Stimulated activated CD8-positive, alpha-beta memory T cell treated with anti-CD3 and anti-CD28 coated beads, Interleukin-7, amount 100 ng/mL, for 48 hours (primary cell): ENCODE results near the gene SEZ6L2.
"Not testable (repeated sequence)": the region's sequence is repeated elsewhere in the genome, so short reads cannot be mapped to it uniquely, and the experiment has no call there.

Source experiments
- DNase-seq, 2 donors: peaks; one replicate each; pipeline ENCODE4 v3.0.0-alpha.2; 2020; ENCODE audit warnings: low read depth in 1 of 2; ENCODE audit errors: extremely low read depth in 1 of 2

Gene SEZ6L2

GRCh38 chr16:29899516-29900101, at the start of gene SEZ6L2:
TSS of gene SEZ6L2 (minus strand) at chr16:29899550. CDS start at chr16:29899019, 531 bp downstream.
- DNase-seq = peak in 1 of 2 donors; percentile 25

- DNase-seq = no peak
These were observed 48.5 kb upstream of the SEZ6L2 start for GRCh38 chr16:29947897-29948296.

GRCh38 chr16:29943846-29944799, 44.8 kb upstream of the SEZ6L2 start:
- DNase-seq = no peak

- no peak for DNase-seq
These were observed 41.3 kb upstream of the SEZ6L2 start for GRCh38 chr16:29940656-29941055.

GRCh38 chr16:29931750-29932149, 32.4 kb upstream of the SEZ6L2 start:
- DNase-seq = not testable (repeated sequence)

GRCh38 chr16:29927070-29927905, 27.9 kb upstream of the SEZ6L2 start:
- no peak for DNase-seq

- DNase-seq = no peak
These were observed 27.3 kb upstream of the SEZ6L2 start for GRCh38 chr16:29926711-29927052.

- peak; percentile 72 to 92 for DNase-seq
These were observed 26.7 kb upstream of the SEZ6L2 start, which contains the start of gene KCTD13 for GRCh38 chr16:29925781-29926710. TSS of gene KCTD13 (minus strand) at chr16:29926226. CDS start at chr16:29926033, 193 bp downstream.

- DNase-seq = no peak
These were observed 25.9 kb upstream of the SEZ6L2 start for GRCh38 chr16:29925105-29925756.

GRCh38 chr16:29922986-29923501, 23.7 kb upstream of the SEZ6L2 start:
- DNase-seq = no peak

GRCh38 chr16:29922326-29922725, 23.0 kb upstream of the SEZ6L2 start:
- no peak for DNase-seq

GRCh38 chr16:29921034-29921385, 21.7 kb upstream of the SEZ6L2 start:
- no peak for DNase-seq

GRCh38 chr16:29920288-29921033, 21.1 kb upstream of the SEZ6L2 start:
- DNase-seq = no peak

- no peak for DNase-seq
These were observed 17.6 kb upstream of the SEZ6L2 start for GRCh38 chr16:29916979-29917378.

- no peak for DNase-seq
These were observed 16.4 kb upstream of the SEZ6L2 start for GRCh38 chr16:29915590-29916247.

- DNase-seq = no peak
These were observed 14.2 kb upstream of the SEZ6L2 start for GRCh38 chr16:29913514-29913913.

GRCh38 chr16:29912087-29912486, 12.7 kb upstream of the SEZ6L2 start:
- no peak for DNase-seq

GRCh38 chr16:29911676-29912010, 12.3 kb upstream of the SEZ6L2 start:
- DNase-seq = no peak
